ENCODE measurements around the gene LRRC71.

Gene LRRC71

GRCh38 chr1:156894711-156895454 is 25.5 kb upstream of the LRRC71 start:
- Histone ChIP-seq H3K9me3 (no peaks in the 10 kb centered on the region), H3K4me3 (ENCODE audit: low read depth, low read length) (peak overlapping the region; percentile 5; the same call in 1 of the 2 replicates), H3K4me1 (peaks cover 64% of the 10 kb centered on the region), H3K27me3 (no peaks in the 10 kb centered on the region), H3K36me3 (no peaks in the 10 kb centered on the region)
- DNase-seq: peak; percentile 65
- TF ChIP-seq, protein P1, sequence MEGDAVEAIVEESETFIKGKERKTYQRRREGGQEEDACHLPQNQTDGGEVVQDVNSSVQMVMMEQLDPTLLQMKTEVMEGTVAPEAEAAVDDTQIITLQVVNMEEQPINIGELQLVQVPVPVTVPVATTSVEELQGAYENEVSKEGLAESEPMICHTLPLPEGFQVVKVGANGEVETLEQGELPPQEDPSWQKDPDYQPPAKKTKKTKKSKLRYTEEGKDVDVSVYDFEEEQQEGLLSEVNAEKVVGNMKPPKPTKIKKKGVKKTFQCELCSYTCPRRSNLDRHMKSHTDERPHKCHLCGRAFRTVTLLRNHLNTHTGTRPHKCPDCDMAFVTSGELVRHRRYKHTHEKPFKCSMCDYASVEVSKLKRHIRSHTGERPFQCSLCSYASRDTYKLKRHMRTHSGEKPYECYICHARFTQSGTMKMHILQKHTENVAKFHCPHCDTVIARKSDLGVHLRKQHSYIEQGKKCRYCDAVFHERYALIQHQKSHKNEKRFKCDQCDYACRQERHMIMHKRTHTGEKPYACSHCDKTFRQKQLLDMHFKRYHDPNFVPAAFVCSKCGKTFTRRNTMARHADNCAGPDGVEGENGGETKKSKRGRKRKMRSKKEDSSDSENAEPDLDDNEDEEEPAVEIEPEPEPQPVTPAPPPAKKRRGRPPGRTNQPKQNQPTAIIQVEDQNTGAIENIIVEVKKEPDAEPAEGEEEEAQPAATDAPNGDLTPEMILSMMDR (IDR thresholded peaks at IDR 0.05; ENCODE audit: low read depth, low read length): no peak

DNA sequence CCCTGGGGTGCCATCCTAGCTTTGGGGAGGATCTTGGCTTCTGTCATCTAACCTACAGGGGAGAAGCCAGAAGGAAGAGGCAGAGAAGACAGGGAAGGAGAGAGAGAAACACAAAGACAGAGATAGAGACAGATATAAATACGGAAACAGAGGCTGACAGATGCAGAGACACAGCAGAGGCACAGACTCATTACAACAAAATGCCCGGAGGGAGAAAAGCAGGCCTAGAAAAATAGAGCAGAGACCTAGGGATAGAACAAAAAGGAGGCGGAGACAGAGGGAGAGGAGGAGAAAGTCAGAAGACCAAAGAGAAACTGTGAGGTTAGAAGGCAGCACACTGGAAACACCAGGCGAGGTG is 25.0 kb upstream of the LRRC71 start:
- TF ChIP-seq, protein P1 (IDR thresholded peaks at IDR 0.05; ENCODE audit: low read depth, low read length): no peak
- Histone ChIP-seq H3K9me3 (no peaks in the 10 kb centered on the region), H3K4me1 (peaks cover 61% of the 10 kb centered on the region), H3K4me3 (ENCODE audit: low read depth, low read length) (peak overlapping the region; percentile 5; the same call in 1 of the 2 replicates), H3K27me3 (no peaks in the 10 kb centered on the region), H3K36me3 (no peaks in the 10 kb centered on the region)
- peak; percentile 74 for DNase-seq

GRCh38 chr1:156895927-156896326 is 24.5 kb upstream of the LRRC71 start:
- no peaks in the 10 kb centered on the region for H3K27me3 ChIP-seq
- TF ChIP-seq, protein P1 (IDR thresholded peaks at IDR 0.05; ENCODE audit: low read depth, low read length): no peak
- no peaks in the 10 kb centered on the region for H3K36me3 ChIP-seq
- H3K4me3 ChIP-seq (ENCODE audit: low read depth, low read length): no peak overlapping the region
- peaks cover 60% of the 10 kb centered on the region for H3K4me1 ChIP-seq
- no peaks in the 10 kb centered on the region for H3K9me3 ChIP-seq
- no peak for DNase-seq

DNA sequence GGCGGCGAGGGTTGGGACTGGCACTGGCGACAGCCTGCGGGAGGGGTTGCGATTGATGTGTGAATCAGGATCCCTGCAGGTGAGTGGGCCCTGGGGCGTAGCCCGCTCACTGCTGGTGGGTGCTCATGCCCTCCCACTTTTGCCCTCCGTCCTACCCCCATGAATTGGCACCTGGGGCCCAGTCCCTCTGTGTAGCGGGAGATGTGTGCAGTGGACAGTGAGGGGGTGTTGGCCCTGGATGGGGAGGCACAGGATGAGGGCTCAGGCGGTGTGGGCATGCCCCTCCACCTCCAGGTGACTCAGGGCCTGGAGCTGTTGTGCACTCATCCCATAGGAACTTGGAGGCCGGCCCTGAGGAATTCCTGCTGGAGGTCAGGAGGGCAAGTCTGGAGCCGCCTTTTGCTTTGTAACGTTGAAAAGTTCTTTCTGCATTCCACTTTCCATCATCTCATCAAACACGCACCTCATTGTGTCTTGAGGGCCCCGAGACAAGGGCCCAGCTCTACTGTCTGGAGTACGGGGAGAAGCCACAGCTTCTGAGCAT is 23.9 kb upstream of the LRRC71 start:
- Histone ChIP-seq H3K9me3 (no peaks in the 10 kb centered on the region), H3K36me3 (no peaks in the 10 kb centered on the region), H3K4me3 (ENCODE audit: low read depth, low read length) (no peak overlapping the region), H3K4me1 (peaks cover 60% of the 10 kb centered on the region), H3K27me3 (no peaks in the 10 kb centered on the region)
- TF ChIP-seq, protein P1 (IDR thresholded peaks at IDR 0.05; ENCODE audit: low read depth, low read length): no peak
- DNase-seq: no peak

- peak; percentile 54 for DNase-seq
- H3K27me3 ChIP-seq: no peaks in the 10 kb centered on the region
- H3K9me3 ChIP-seq: no peaks in the 10 kb centered on the region
- H3K4me3 ChIP-seq (ENCODE audit: low read depth, low read length): no peak overlapping the region
- TF ChIP-seq, protein P1 (IDR thresholded peaks at IDR 0.05; ENCODE audit: low read depth, low read length): no peak
- H3K36me3 ChIP-seq: no peaks in the 10 kb centered on the region
- peaks cover 56% of the 10 kb centered on the region for H3K4me1 ChIP-seq
Measured at GRCh38 chr1:156897078-156897825, 23.2 kb upstream of the LRRC71 start.
